Measurements from ENCODE around the gene PKN2. TPM values are rescaled to one million over a fixed set of nuclear protein-coding genes. Genes with fewer than 3 reads are reported as not detected.

The PKN2 gene
- total RNA-seq, 4 donors from 2014 or later: 31.4 to 80.4 (median 64.1) TPM

DNA sequence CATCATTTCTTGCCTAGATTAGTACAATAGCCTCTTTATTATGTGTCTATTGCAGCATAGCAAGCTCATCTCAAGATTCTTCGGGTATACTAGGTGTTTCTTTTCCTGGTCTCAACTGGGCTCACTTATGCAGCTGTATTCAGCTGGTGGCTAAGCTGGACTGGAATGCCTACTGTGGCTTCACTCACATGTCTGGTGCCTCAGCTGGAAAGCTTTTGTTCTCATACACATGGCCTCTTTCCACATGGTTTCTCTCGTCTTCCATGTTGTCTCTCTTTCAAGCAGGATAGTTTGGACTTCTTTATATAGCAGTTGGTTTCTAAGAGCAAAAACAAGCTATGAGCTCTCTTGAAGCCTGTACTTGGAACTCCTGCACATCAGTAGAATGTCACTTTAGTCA, 45.2 kb downstream of the PKN2 start:
- in situ Hi-C loops (cut with MboI; ENCODE audit: low pct_ligation_motif_present in 1 of 4, low pct_unique_long_range_greater_than_20kb in 1 of 4, low sequenced_read_pairs in 3 of 4) (no loop called here), intact Hi-C loops (cut with DNase I; ENCODE audit: low total_unique reads) (no loop called here)
- no peaks in the 10 kb centered on the region for H3K9me3 ChIP-seq
- WGBS, 2 donors (ENCODE audit: low coverage in 1 of 2): 80 to 81% methylated on average over 1 to 2 of the region's 2 CpGs
- peaks cover 9 to 39% (median 12%) of the 10 kb centered on the region in 4 donors for H3K4me1 ChIP-seq
- TF ChIP-seq, protein P1, sequence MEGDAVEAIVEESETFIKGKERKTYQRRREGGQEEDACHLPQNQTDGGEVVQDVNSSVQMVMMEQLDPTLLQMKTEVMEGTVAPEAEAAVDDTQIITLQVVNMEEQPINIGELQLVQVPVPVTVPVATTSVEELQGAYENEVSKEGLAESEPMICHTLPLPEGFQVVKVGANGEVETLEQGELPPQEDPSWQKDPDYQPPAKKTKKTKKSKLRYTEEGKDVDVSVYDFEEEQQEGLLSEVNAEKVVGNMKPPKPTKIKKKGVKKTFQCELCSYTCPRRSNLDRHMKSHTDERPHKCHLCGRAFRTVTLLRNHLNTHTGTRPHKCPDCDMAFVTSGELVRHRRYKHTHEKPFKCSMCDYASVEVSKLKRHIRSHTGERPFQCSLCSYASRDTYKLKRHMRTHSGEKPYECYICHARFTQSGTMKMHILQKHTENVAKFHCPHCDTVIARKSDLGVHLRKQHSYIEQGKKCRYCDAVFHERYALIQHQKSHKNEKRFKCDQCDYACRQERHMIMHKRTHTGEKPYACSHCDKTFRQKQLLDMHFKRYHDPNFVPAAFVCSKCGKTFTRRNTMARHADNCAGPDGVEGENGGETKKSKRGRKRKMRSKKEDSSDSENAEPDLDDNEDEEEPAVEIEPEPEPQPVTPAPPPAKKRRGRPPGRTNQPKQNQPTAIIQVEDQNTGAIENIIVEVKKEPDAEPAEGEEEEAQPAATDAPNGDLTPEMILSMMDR (IDR thresholded peaks at IDR 0.05): no peak
- TF ChIP-seq EP300 (IDR thresholded peaks at IDR 0.05; ENCODE audit: low read depth) (no peak), POLR2AphosphoS5 (IDR thresholded peaks at IDR 0.05) (no peak), POLR2A (IDR thresholded peaks at IDR 0.05) (no peak)
- H3K27me3 ChIP-seq: no peaks in the 10 kb centered on the region
- H3K4me3 ChIP-seq: no peak overlapping the region
- no peak overlapping the region for H3K27ac ChIP-seq
- no peak for DNase-seq
- H3K36me3 ChIP-seq: peaks cover 0 to 3% (median 0%) of the 10 kb centered on the region in 4 donors

DNA sequence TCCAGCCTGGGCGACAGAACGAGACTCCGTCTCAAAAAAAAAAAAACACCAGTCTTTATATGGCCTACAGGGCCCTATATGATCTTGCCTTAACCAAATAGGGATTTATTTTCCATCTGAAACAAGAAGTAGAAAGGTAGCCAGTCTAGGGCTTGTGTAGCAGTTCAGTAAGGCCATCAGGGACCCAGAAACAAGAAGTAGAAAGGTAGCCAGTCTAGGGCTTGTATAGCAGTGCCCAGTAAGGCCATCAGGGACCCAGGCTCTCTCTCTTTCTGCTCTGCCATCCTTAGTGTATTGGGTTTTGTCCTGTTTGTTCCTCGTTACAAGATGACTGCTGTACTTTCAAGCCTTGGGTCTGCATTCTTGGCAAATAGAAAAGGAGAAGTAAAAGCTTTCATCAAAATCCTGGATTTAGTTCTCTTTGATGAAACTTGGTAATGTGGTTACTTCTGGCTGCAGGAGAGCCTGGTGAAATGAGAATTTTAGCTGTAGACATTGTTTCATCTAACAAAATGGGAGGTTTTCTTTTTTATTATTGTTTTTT, 46.1 kb downstream of the PKN2 start:
- intact Hi-C loops (cut with DNase I; ENCODE audit: low total_unique reads) (no loop called here), in situ Hi-C loops (cut with MboI; ENCODE audit: low pct_ligation_motif_present in 1 of 4, low pct_unique_long_range_greater_than_20kb in 1 of 4, low sequenced_read_pairs in 3 of 4) (no loop called here)
- H3K36me3 ChIP-seq: peaks cover 0 to 3% (median 0%) of the 10 kb centered on the region in 4 donors
- H3K4me1 ChIP-seq: peaks cover 9 to 39% (median 12%) of the 10 kb centered on the region in 4 donors
- no peak for DNase-seq
- TF ChIP-seq POLR2A (IDR thresholded peaks at IDR 0.05) (no peak), EP300 (IDR thresholded peaks at IDR 0.05; ENCODE audit: low read depth) (no peak), POLR2AphosphoS5 (IDR thresholded peaks at IDR 0.05) (no peak)
- TF ChIP-seq, protein P1 (IDR thresholded peaks at IDR 0.05): no peak
- H3K9me3 ChIP-seq: peaks cover 3% of the 10 kb centered on the region in 2 donors
- no peaks in the 10 kb centered on the region for H3K27me3 ChIP-seq
- H3K27ac ChIP-seq: no peak overlapping the region
- H3K4me3 ChIP-seq: no peak overlapping the region
- 90 to 94% methylated on average over 4 of the region's 4 CpGs for WGBS, 2 donors (ENCODE audit: low coverage in 1 of 2)

DNA sequence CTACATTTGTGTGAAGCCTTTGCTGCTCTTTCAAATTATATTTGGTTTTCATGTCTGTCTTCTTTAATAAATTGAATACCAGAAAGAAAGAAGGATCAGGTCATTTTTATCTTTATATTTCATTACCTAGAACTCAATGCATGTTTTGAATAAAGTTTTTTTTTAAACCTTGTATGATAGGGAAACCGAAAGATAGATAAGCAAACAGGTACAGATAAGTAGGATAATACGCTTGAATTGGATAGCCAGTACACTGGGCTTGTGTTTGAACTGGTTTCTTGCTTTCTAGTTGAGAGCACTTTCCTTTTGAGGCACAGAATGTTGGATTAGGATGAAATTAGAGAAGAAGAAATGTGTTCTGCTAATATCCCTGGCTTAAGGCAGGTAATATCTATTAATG, 46.9 kb downstream of the PKN2 start:
- in situ Hi-C loops (cut with MboI; ENCODE audit: low pct_ligation_motif_present in 1 of 4, low pct_unique_long_range_greater_than_20kb in 1 of 4, low sequenced_read_pairs in 3 of 4): no loop called here
- no peak for DNase-seq
- Histone ChIP-seq H3K4me1 (peaks cover 9 to 39% (median 12%) of the 10 kb centered on the region in 4 donors), H3K36me3 (peaks cover 0 to 3% (median 0%) of the 10 kb centered on the region in 4 donors), H3K27ac (peak overlapping the region; percentile 33 to 62 (median 57)), H3K27me3 (no peaks in the 10 kb centered on the region), H3K9me3 (peaks cover 6 to 8% of the 10 kb centered on the region in 2 donors), H3K4me3 (no peak overlapping the region)
- TF ChIP-seq POLR2A (IDR thresholded peaks at IDR 0.05): no peak
- no peak for TF ChIP-seq EP300 (IDR thresholded peaks at IDR 0.05; ENCODE audit: low read depth)
- TF ChIP-seq, protein P1 (IDR thresholded peaks at IDR 0.05): no peak
- no peak for TF ChIP-seq POLR2AphosphoS5 (IDR thresholded peaks at IDR 0.05)
- intact Hi-C loops (cut with DNase I; ENCODE audit: low total_unique reads): no loop called here
- 65 to 66% methylated on average over 2 of the region's 2 CpGs for WGBS, 2 donors (ENCODE audit: low coverage in 1 of 2)

DNA sequence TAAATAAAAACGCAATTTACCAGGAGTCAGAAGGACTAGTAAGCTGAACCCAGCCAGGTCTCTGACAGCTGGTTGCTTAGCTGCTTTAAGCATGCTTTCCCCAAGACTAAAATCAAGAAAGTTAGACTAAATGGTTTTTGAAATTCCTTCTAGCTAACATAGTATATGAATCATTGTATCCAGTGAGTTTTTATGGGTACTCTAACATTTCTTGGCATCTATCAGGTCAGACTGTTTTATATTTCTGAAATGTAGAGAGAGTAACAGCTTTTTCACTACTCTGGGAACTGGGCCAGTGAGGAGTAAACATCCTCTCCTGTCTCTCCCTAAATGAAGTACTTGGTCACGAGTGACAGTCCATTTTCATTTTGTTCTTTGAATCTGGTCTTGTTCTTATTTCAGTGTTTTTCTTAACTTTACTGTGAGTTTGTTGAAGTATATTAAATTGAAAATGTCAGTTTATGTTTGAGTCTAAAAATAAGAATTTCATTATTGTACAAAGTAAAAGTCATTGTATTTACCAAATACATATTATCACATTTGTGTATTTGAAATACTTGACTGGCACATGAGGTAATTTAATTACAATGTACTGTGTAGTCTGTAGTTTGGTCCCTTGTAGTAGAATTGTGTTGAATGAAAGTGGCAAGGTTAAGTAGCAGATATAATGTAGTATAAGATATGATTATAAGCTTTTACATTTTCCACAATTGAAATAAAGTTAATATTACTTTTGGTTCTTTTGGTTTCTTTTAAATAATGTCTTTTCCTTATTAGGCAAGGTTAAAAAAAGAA, 47.6 kb downstream of the PKN2 start:
- no peak for TF ChIP-seq EP300 (IDR thresholded peaks at IDR 0.05; ENCODE audit: low read depth)
- TF ChIP-seq, protein P1 (IDR thresholded peaks at IDR 0.05): no peak
- no peak for TF ChIP-seq POLR2A (IDR thresholded peaks at IDR 0.05)
- TF ChIP-seq POLR2AphosphoS5 (IDR thresholded peaks at IDR 0.05): peak in 2 of 3 donors; percentile 30 to 59
- intact Hi-C loops (cut with DNase I; ENCODE audit: low total_unique reads) (no loop called here), in situ Hi-C loops (cut with MboI; ENCODE audit: low pct_ligation_motif_present in 1 of 4, low pct_unique_long_range_greater_than_20kb in 1 of 4, low sequenced_read_pairs in 3 of 4) (no loop called here)
- Histone ChIP-seq H3K4me1 (peaks cover 5 to 38% (median 12%) of the 10 kb centered on the region in 4 donors), H3K9me3 (peaks cover 6 to 8% of the 10 kb centered on the region in 2 donors), H3K4me3 (no peak overlapping the region), H3K27ac (peak overlapping the region; percentile 33 to 62 (median 57)), H3K27me3 (no peaks in the 10 kb centered on the region), H3K36me3 (peaks cover 0 to 3% (median 0%) of the 10 kb centered on the region in 4 donors)
- peak; percentile 22 for DNase-seq
- 4 to 17% methylated on average over 2 of the region's 2 CpGs for WGBS, 2 donors (ENCODE audit: low coverage in 1 of 2)

Measured in transverse colon (tissue), 4 donors.